ENCODE data around the gene FEM1C. TPM values are rescaled to one million over a fixed set of nuclear protein-coding genes. Genes with fewer than 3 reads are reported as not detected.
"Not testable (repeated sequence)": the region's sequence is repeated elsewhere in the genome, so short reads cannot be mapped to it uniquely, and the experiment has no call there.

FEM1C gene
- total RNA-seq, 1 experiment from 2014 or later, result 20.5 TPM

- Histone ChIP-seq H3K27ac (no peak overlapping the region), H3K27me3 (replicated peaks) (no peaks in the 10 kb centered on the region), H3K4me3 (no peak overlapping the region), H3K4me1 (replicated peaks) (peaks cover 27% of the 10 kb centered on the region), H3K9me3 (replicated peaks) (no peaks in the 10 kb centered on the region), H3K36me3 (no peaks in the 10 kb centered on the region)
- DNase-seq (ENCODE audit: low read depth in 1 of 2, low spot score in 2 of 2), result no peak
Observed at GRCh38 chr5:115494570-115495289, 49.8 kb downstream of the FEM1C start.

- H3K27me3 ChIP-seq (replicated peaks), result no peaks in the 10 kb centered on the region
- peaks cover 27% of the 10 kb centered on the region for H3K4me1 ChIP-seq (replicated peaks)
- H3K4me3 ChIP-seq, result no peak overlapping the region
- no peaks in the 10 kb centered on the region for H3K9me3 ChIP-seq (replicated peaks)
- no peak overlapping the region for H3K27ac ChIP-seq
- no peak for DNase-seq (ENCODE audit: low read depth in 1 of 2, low spot score in 2 of 2)
- H3K36me3 ChIP-seq, result no peaks in the 10 kb centered on the region
Observed at GRCh38 chr5:115490596-115490995, 54.0 kb downstream of the FEM1C start.

GRCh38 chr5:115489733-115490132 is 54.8 kb downstream of the FEM1C start:
- H3K4me3 ChIP-seq, result no peak overlapping the region
- H3K9me3 ChIP-seq (replicated peaks), result no peaks in the 10 kb centered on the region
- no peaks in the 10 kb centered on the region for H3K36me3 ChIP-seq
- H3K27me3 ChIP-seq (replicated peaks), result no peaks in the 10 kb centered on the region
- DNase-seq (ENCODE audit: low read depth in 1 of 2, low spot score in 2 of 2), result no peak
- H3K27ac ChIP-seq, result no peak overlapping the region
- peaks cover 24% of the 10 kb centered on the region for H3K4me1 ChIP-seq (replicated peaks)

GRCh38 chr5:115487756-115488155 is 56.8 kb downstream of the FEM1C start:
- Histone ChIP-seq H3K27me3 (replicated peaks) (no peaks in the 10 kb centered on the region), H3K27ac (no peak overlapping the region), H3K9me3 (replicated peaks) (no peaks in the 10 kb centered on the region), H3K36me3 (no peaks in the 10 kb centered on the region), H3K4me3 (no peak overlapping the region), H3K4me1 (replicated peaks) (peaks cover 4% of the 10 kb centered on the region)
- DNase-seq (ENCODE audit: low read depth in 1 of 2, low spot score in 2 of 2), result no peak

- Histone ChIP-seq H3K4me1 (replicated peaks) (peaks cover under 1% of the 10 kb centered on the region; the same call in 1 of the 2 replicates), H3K9me3 (replicated peaks) (no peaks in the 10 kb centered on the region), H3K27ac (no peak overlapping the region), H3K4me3 (no peak overlapping the region), H3K27me3 (replicated peaks) (no peaks in the 10 kb centered on the region), H3K36me3 (no peaks in the 10 kb centered on the region)
- DNase-seq (ENCODE audit: low read depth in 1 of 2, low spot score in 2 of 2), result no peak
Observed at GRCh38 chr5:115487168-115487567, 57.4 kb downstream of the FEM1C start.

GRCh38 chr5:115486728-115487127 is 57.8 kb downstream of the FEM1C start:
- H3K27ac ChIP-seq, result no peak overlapping the region
- H3K36me3 ChIP-seq, result no peaks in the 10 kb centered on the region
- no peaks in the 10 kb centered on the region for H3K9me3 ChIP-seq (replicated peaks)
- no peaks in the 10 kb centered on the region for H3K4me1 ChIP-seq (replicated peaks)
- DNase-seq (ENCODE audit: low read depth in 1 of 2, low spot score in 2 of 2), result no peak
- H3K4me3 ChIP-seq, result no peak overlapping the region
- H3K27me3 ChIP-seq (replicated peaks), result no peaks in the 10 kb centered on the region

- H3K4me3 ChIP-seq, result no peak overlapping the region
- H3K9me3 ChIP-seq (replicated peaks), result no peaks in the 10 kb centered on the region
- H3K27ac ChIP-seq, result no peak overlapping the region
- no peaks in the 10 kb centered on the region for H3K4me1 ChIP-seq (replicated peaks)
- H3K27me3 ChIP-seq (replicated peaks), result no peaks in the 10 kb centered on the region
- DNase-seq (ENCODE audit: low read depth in 1 of 2, low spot score in 2 of 2), result no peak
- H3K36me3 ChIP-seq, result no peaks in the 10 kb centered on the region
Observed at GRCh38 chr5:115484368-115484767, 60.2 kb downstream of the FEM1C start.

- Histone ChIP-seq H3K4me1 (replicated peaks) (no peaks in the 10 kb centered on the region), H3K4me3 (no peak overlapping the region), H3K9me3 (replicated peaks) (no peaks in the 10 kb centered on the region), H3K27me3 (replicated peaks) (no peaks in the 10 kb centered on the region), H3K27ac (no peak overlapping the region), H3K36me3 (no peaks in the 10 kb centered on the region)
- no peak for DNase-seq (ENCODE audit: low read depth in 1 of 2, low spot score in 2 of 2)
Observed at GRCh38 chr5:115480900-115481299, 63.7 kb downstream of the FEM1C start.

GRCh38 chr5:115480271-115480670 is 64.3 kb downstream of the FEM1C start:
- H3K27me3 ChIP-seq (replicated peaks), result no peaks in the 10 kb centered on the region
- no peaks in the 10 kb centered on the region for H3K4me1 ChIP-seq (replicated peaks)
- DNase-seq (ENCODE audit: low read depth in 1 of 2, low spot score in 2 of 2), result no peak
- H3K27ac ChIP-seq, result no peak overlapping the region
- H3K36me3 ChIP-seq, result no peaks in the 10 kb centered on the region
- H3K9me3 ChIP-seq (replicated peaks), result no peaks in the 10 kb centered on the region
- no peak overlapping the region for H3K4me3 ChIP-seq

- H3K36me3 ChIP-seq; H3K4me3 ChIP-seq; H3K27ac ChIP-seq; H3K27me3 ChIP-seq (replicated peaks); DNase-seq (ENCODE audit: low read depth in 1 of 2, low spot score in 2 of 2); H3K4me1 ChIP-seq (replicated peaks); H3K9me3 ChIP-seq (replicated peaks): not testable (repeated sequence)
Observed at GRCh38 chr5:115479166-115479873, 65.3 kb downstream of the FEM1C start.

GRCh38 chr5:115478281-115478680 is 66.3 kb downstream of the FEM1C start:
- no peak for DNase-seq (ENCODE audit: low read depth in 1 of 2, low spot score in 2 of 2)
- no peaks in the 10 kb centered on the region for H3K36me3 ChIP-seq
- no peaks in the 10 kb centered on the region for H3K9me3 ChIP-seq (replicated peaks)
- H3K27ac ChIP-seq, result no peak overlapping the region
- no peaks in the 10 kb centered on the region for H3K4me1 ChIP-seq (replicated peaks)
- H3K27me3 ChIP-seq (replicated peaks), result no peaks in the 10 kb centered on the region
- no peak overlapping the region for H3K4me3 ChIP-seq

- H3K4me3 ChIP-seq, result no peak overlapping the region
- DNase-seq (ENCODE audit: low read depth in 1 of 2, low spot score in 2 of 2), result no peak
- H3K27ac ChIP-seq, result no peak overlapping the region
- no peaks in the 10 kb centered on the region for H3K36me3 ChIP-seq
- no peaks in the 10 kb centered on the region for H3K4me1 ChIP-seq (replicated peaks)
- H3K27me3 ChIP-seq (replicated peaks), result no peaks in the 10 kb centered on the region
- H3K9me3 ChIP-seq (replicated peaks), result no peaks in the 10 kb centered on the region
Observed at GRCh38 chr5:115477581-115477980, 67.0 kb downstream of the FEM1C start.

- no peaks in the 10 kb centered on the region for H3K36me3 ChIP-seq
- H3K4me1 ChIP-seq (replicated peaks), result no peaks in the 10 kb centered on the region
- DNase-seq (ENCODE audit: low read depth in 1 of 2, low spot score in 2 of 2), result no peak
- no peak overlapping the region for H3K4me3 ChIP-seq
- H3K9me3 ChIP-seq (replicated peaks), result no peaks in the 10 kb centered on the region
- no peak overlapping the region for H3K27ac ChIP-seq
- H3K27me3 ChIP-seq (replicated peaks), result no peaks in the 10 kb centered on the region
Observed at GRCh38 chr5:115475788-115476187, 68.8 kb downstream of the FEM1C start.

- no peak for DNase-seq (ENCODE audit: low read depth in 1 of 2, low spot score in 2 of 2)
- H3K27ac ChIP-seq, result no peak overlapping the region
- H3K36me3 ChIP-seq, result no peaks in the 10 kb centered on the region
- no peaks in the 10 kb centered on the region for H3K4me1 ChIP-seq (replicated peaks)
- H3K9me3 ChIP-seq (replicated peaks), result no peaks in the 10 kb centered on the region
- no peak overlapping the region for H3K4me3 ChIP-seq
- no peaks in the 10 kb centered on the region for H3K27me3 ChIP-seq (replicated peaks)
Observed at GRCh38 chr5:115472271-115473025, 72.1 kb downstream of the FEM1C start.

Measured in SJSA1 (cell line).